HG03139 (cell line): Measurements from ENCODE around the gene TMEM231.

ENCODE experiments used
- ATAC-seq: cut with Tn5 transposase; IDR thresholded peaks from one replicate; pipeline ENCODE4 v1.9.1; 2021; ENCODE audit not compliant: unreplicated experiment

The TMEM231 gene

GRCh38 chr16:75494661-75495075 lies 61.4 kb downstream of the TMEM231 start:
- no peak for ATAC-seq

- no peak for ATAC-seq
These were observed 61.9 kb downstream of the TMEM231 start for GRCh38 chr16:75494184-75494583.

GRCh38 chr16:75491876-75492275 lies 64.2 kb downstream of the TMEM231 start:
- no peak for ATAC-seq

GRCh38 chr16:75488322-75488721 lies 67.7 kb downstream of the TMEM231 start:
- ATAC-seq: no peak
